Fibroblast of pulmonary artery (primary cell): ENCODE measurements around the gene HNRNPF.
"Not testable (repeated sequence)": the region's sequence is repeated elsewhere in the genome, so short reads cannot be mapped to it uniquely, and the experiment has no call there.

Experiments
- DNase-seq: peaks from one replicate; pipeline ENCODE4 v3.0.0-alpha.2; 2010; ENCODE audit warnings: low read depth
- H3K4me3 ChIP-seq: replicated peaks from 2 replicates; pipeline ENCODE4 v1.5.1; 2011; ENCODE audit warnings: low read depth, mild to moderate bottlenecking, control low read depth, low read length, moderate library complexity
- TF ChIP-seq, protein P1 (sequence below): IDR thresholded peaks from 2 replicates; pipeline ENCODE4 v1.5.1; 2011; ENCODE audit warnings: mild to moderate bottlenecking, control low read depth, low read length, inconsistent platforms; ENCODE audit errors: missing control alignments

The HNRNPF gene

GRCh38 chr10:43394868-43395267, 14.1 kb downstream of the HNRNPF start:
- H3K4me3 ChIP-seq, result peak overlapping the region; percentile 73
- TF ChIP-seq, protein P1, sequence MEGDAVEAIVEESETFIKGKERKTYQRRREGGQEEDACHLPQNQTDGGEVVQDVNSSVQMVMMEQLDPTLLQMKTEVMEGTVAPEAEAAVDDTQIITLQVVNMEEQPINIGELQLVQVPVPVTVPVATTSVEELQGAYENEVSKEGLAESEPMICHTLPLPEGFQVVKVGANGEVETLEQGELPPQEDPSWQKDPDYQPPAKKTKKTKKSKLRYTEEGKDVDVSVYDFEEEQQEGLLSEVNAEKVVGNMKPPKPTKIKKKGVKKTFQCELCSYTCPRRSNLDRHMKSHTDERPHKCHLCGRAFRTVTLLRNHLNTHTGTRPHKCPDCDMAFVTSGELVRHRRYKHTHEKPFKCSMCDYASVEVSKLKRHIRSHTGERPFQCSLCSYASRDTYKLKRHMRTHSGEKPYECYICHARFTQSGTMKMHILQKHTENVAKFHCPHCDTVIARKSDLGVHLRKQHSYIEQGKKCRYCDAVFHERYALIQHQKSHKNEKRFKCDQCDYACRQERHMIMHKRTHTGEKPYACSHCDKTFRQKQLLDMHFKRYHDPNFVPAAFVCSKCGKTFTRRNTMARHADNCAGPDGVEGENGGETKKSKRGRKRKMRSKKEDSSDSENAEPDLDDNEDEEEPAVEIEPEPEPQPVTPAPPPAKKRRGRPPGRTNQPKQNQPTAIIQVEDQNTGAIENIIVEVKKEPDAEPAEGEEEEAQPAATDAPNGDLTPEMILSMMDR, result no peak
- no peak for DNase-seq

DNA sequence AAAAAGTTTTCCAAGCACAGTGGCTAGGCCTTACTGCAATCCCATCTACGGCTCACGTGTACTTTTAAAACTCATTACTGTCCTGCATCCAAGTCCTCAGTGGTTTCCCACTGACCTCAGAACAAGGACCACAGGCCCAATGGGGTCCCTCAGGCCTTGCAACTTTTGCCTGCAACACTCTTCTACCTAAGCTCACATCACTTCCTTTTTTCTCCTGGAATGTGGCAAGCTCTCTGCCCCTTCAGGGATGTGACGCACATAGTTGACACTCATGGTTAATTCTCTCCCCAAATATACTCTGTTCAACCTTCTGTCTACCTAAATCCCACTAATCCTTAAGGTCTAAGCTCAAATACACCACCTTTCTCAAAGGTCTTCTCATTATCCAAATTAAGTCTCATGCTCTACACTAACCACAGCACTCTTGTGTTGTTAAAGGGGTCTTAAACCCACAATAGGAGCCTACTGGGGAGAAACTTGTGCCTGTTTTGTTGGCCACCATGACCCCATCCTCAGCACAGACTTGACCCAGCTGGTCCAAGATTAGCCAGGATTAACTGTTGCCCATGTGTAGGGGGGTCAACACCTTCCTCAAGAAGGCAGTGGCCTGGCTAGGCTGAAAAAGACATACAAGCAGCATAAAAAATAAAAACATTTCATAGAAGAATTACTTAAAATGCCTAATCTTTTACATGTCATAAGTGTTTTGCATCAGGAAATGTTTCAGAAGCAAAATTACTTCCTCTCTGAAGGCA, 15.2 kb downstream of the HNRNPF start:
- DNase-seq, result no peak
- TF ChIP-seq, protein P1, result no peak
- no peak overlapping the region for H3K4me3 ChIP-seq

DNA sequence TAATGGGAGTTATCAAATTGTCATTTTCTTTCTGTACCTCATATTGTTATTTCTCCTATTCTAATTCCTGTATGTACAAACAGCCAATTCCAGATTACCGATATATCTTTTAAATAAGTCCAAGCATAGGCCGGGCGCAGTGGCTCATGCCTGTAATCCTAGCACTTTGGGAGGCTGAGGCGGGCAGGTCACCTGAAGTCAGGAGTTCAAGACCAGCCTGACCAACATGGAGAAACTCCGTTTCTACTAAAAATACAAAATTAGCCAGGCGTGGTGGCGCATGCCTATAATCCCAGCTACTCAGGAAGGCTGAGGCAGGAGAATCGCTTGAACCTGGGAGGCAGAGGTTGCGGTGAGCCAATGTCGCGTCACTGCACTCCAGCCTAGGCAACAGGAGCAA, 15.8 kb downstream of the HNRNPF start:
- H3K4me3 ChIP-seq, DNase-seq: not testable (repeated sequence)

DNA sequence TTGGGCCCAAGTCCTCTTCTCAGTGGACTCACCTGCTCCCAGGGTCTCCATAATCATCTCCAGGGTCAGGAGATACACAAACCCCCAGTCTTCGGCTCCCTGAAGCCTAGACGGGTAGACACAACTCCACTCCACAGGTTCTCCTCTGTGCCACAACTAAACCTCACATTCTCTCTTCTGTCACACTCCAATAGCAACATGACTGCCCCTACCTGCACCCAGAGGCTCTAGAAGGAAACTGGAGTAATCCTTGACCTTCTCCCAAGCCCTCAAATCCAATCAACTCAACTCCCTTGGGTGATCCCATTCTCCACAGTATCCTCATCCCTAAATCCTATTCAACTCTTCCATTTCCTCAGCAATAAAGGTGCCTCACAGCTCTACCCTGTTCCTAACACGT, 16.2 kb downstream of the HNRNPF start:
- TF ChIP-seq, protein P1, result no peak
- H3K4me3 ChIP-seq, result no peak overlapping the region
- no peak for DNase-seq

GRCh38 chr10:43391496-43391895, 17.5 kb downstream of the HNRNPF start:
- no peak for DNase-seq
- TF ChIP-seq, protein P1, result no peak
- H3K4me3 ChIP-seq, result no peak overlapping the region

- TF ChIP-seq, protein P1, result peak; percentile 62
- H3K4me3 ChIP-seq, result no peak overlapping the region
- peak; percentile 67 for DNase-seq
Observed at GRCh38 chr10:43390759-43391158, 18.2 kb downstream of the HNRNPF start.

- no peak overlapping the region for H3K4me3 ChIP-seq
- TF ChIP-seq, protein P1, result no peak
- DNase-seq, result no peak
Observed at GRCh38 chr10:43390333-43390732, 18.7 kb downstream of the HNRNPF start.
